Stimulated activated CD8-positive, alpha-beta memory T cell treated with anti-CD3 and anti-CD28 coated beads, Interleukin-2, amount 100 ng/mL, for 48 hours (primary cell): ENCODE results near the gene HK3.
"Not testable (repeated sequence)": the region's sequence is repeated elsewhere in the genome, so short reads cannot be mapped to it uniquely, and the experiment has no call there.

Source experiments
- DNase-seq, 2 donors: peaks; one replicate each; pipeline ENCODE4 v3.0.0-alpha.2; 2020; ENCODE audit warnings: low read depth in 2 of 2

The HK3 gene

GRCh38 chr5:176882567-176882903 is 16.6 kb downstream of the HK3 start:
- no peak for DNase-seq

- DNase-seq: no peak
Observed at GRCh38 chr5:176881816-176882566, 17.2 kb downstream of the HK3 start.

- no peak for DNase-seq
Observed at GRCh38 chr5:176881021-176881749, 18.0 kb downstream of the HK3 start.

- DNase-seq: no peak
Observed at GRCh38 chr5:176880366-176881020, 18.7 kb downstream of the HK3 start.

GRCh38 chr5:176879663-176880361 is 19.3 kb downstream of the HK3 start:
- no peak for DNase-seq

- no peak for DNase-seq
Observed at GRCh38 chr5:176878906-176879662, 20.1 kb downstream of the HK3 start.

- no peak for DNase-seq
Observed at GRCh38 chr5:176878463-176878862, 20.7 kb downstream of the HK3 start.

GRCh38 chr5:176877793-176878331 is 21.3 kb downstream of the HK3 start:
- no peak for DNase-seq

GRCh38 chr5:176876506-176877431 is 22.4 kb downstream of the HK3 start:
- DNase-seq: no peak

- no peak for DNase-seq
Observed at GRCh38 chr5:176875783-176876505, 23.2 kb downstream of the HK3 start.

- no peak for DNase-seq
Observed at GRCh38 chr5:176875014-176875550, 24.1 kb downstream of the HK3 start.

GRCh38 chr5:176874198-176874780 is 24.9 kb downstream of the HK3 start:
- DNase-seq: no peak

- no peak for DNase-seq
Observed at GRCh38 chr5:176873541-176874172, 25.5 kb downstream of the HK3 start.

GRCh38 chr5:176873011-176873410 is 26.1 kb downstream of the HK3 start:
- DNase-seq: not testable (repeated sequence)

GRCh38 chr5:176872586-176872985 is 26.6 kb downstream of the HK3 start:
- not testable (repeated sequence) for DNase-seq

- not testable (repeated sequence) for DNase-seq
Observed at GRCh38 chr5:176870644-176871043, 28.5 kb downstream of the HK3 start.

- DNase-seq: no peak
Observed at GRCh38 chr5:176870110-176870591, 29.0 kb downstream of the HK3 start.

- no peak for DNase-seq
Observed at GRCh38 chr5:176869501-176870109, 29.5 kb downstream of the HK3 start.
